MM.1S (cell line): ENCODE measurements around the gene ABCC8.

Experiments used
- EZH2 ChIP-seq: fragments of 300-600 bp; sonication (generic); optimal IDR thresholded peaks from 2 replicates; pipeline ENCODE3; 2017; ENCODE audit warnings: low read depth, mild to moderate bottlenecking, antibody characterized with exemption, low read length, mixed read lengths
- TF ChIP-seq, protein P1 (sequence below): fragments of 300-600 bp; sonication (generic); IDR thresholded peaks from 2 replicates; pipeline ENCODE4 v1.5.1; 2016; ENCODE audit warnings: antibody characterized with exemption, low read length, mixed read lengths

DNA sequence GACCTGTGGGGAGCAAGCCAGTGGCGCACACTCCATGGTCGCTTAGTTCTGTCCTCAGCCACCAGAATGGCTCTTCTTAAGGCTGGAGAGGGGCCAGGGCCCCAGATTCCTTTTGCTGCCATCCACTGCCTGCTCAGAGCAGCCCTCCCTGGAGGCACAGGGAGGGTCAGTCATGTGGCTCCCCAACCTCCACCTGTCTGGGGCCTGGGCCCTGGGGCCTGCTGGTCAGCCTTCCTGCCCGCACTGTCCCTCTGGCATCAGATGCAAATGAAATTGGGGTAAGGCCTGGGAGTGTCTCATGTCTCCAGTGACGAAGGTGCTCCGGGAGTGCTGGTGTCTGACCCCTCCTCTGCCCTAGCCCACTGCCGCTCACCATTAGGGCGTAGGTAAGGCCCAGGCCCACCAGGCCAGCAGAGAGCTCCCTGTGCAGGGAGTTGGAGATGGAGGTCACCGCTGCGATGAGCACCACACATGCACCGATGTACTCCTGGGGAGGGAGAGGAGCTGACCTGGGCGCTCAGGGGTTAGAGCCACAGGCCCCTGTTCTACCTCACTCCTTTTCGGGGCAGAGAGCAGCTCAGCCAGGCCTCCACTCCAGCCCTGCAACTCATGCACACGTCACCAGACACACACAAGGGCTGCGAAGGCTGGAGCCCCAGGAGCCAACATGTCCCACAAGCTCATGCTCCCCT, 79.2 kb downstream of the ABCC8 start:
- TF ChIP-seq, protein P1, sequence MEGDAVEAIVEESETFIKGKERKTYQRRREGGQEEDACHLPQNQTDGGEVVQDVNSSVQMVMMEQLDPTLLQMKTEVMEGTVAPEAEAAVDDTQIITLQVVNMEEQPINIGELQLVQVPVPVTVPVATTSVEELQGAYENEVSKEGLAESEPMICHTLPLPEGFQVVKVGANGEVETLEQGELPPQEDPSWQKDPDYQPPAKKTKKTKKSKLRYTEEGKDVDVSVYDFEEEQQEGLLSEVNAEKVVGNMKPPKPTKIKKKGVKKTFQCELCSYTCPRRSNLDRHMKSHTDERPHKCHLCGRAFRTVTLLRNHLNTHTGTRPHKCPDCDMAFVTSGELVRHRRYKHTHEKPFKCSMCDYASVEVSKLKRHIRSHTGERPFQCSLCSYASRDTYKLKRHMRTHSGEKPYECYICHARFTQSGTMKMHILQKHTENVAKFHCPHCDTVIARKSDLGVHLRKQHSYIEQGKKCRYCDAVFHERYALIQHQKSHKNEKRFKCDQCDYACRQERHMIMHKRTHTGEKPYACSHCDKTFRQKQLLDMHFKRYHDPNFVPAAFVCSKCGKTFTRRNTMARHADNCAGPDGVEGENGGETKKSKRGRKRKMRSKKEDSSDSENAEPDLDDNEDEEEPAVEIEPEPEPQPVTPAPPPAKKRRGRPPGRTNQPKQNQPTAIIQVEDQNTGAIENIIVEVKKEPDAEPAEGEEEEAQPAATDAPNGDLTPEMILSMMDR = no peak
- no peak for TF ChIP-seq EZH2
